ENCODE data around the gene KCNJ14. TPM values are rescaled to one million over a fixed set of nuclear protein-coding genes. Genes with fewer than 3 reads are reported as not detected.
A peak's percentile ranks its signal among the peaks of the same experiment; 100 is the strongest.

The KCNJ14 gene
- total and polyA plus RNA-seq, 2 of the 4 experiments (the other 2 are of a cell fraction), result 0.18 to 0.39 TPM

GRCh38 chr19:48513289-48514122, 58.1 kb downstream of the KCNJ14 start:
- ChIA-PET CTCF (interaction anchor here (0.5 kb wide), 1 partner anchor 158 kb away, joined by 3 read pairs; no protein-coding TSS in a partner anchor), POLR2A (ENCODE audit: unreplicated experiment) (interaction anchor here (0.8 kb wide), 1 partner anchor 154 kb away, joined by 3 read pairs; no protein-coding TSS in a partner anchor)
- H2AFZ ChIP-seq (replicated peaks; ENCODE audit: low read length, poor library complexity), result peak overlapping the region; percentile 96
- H4K91ac ChIP-seq (ENCODE audit: insufficient read depth, low read depth, low read length), result no peak overlapping the region; the same call in 1 of the 2 replicates
- no peaks in the 10 kb centered on the region for H3K36me3 ChIP-seq (ENCODE audit: control insufficient read depth, insufficient read depth, low read length)
- no peak overlapping the region for H2BK5ac ChIP-seq (ENCODE audit: low read depth, low read length, poor library complexity, severe bottlenecking)
- H4K8ac ChIP-seq (ENCODE audit: low read depth in 2 of 2, low read length in 2 of 2), result peak overlapping the region; percentile 60 to 92; a peak in 3 of 4 replicates
- intact Hi-C loops (cut with micrococcal nuclease), result loop anchor here (5.0 kb wide), 1 partner anchor 39 kb away; the partner anchor contains the start of gene SULT2B1
- peak overlapping the region; percentile 54; the same call in 1 of the 2 replicates for H4K5ac ChIP-seq (ENCODE audit: low read depth, low read length)
- H3K27ac ChIP-seq (ENCODE audit: insufficient read depth, low read length), result peak overlapping the region; percentile 13; the same call in 1 of the 2 replicates
- in situ Hi-C loops (cut with MboI; ENCODE audit: low sequenced_read_pairs), result no loop called here
- H3K4me2 ChIP-seq (ENCODE audit: low read depth, low read length), result peak overlapping the region; percentile 83
- no peak overlapping the region for H3K23ac ChIP-seq (ENCODE audit: low read depth, low read length)
- no peak overlapping the region for H3K56ac ChIP-seq (ENCODE audit: extremely low read depth, insufficient read depth, low read length)
- dilution Hi-C loops (cut with HindIII; ENCODE audit: low sequenced_read_pairs, unreplicated experiment), result no loop called here
- no peak overlapping the region; the same call in 1 of the 2 replicates for H3K14ac ChIP-seq (replicated peaks; ENCODE audit: low read depth, low read length)
- H3K9ac ChIP-seq (ENCODE audit: low read depth, low read length), result peak overlapping the region; percentile 41
- 1% methylated on average over 12 of the region's 54 CpGs; no CpG with 5 or more reads in 1 of the 2 experiments for WGBS, 2 experiments (ENCODE audit: extremely low coverage in 2 of 2, insufficient read length in 1 of 2)
- no TSS peak for BruUV-seq (replicated peaks)
- H2BK15ac ChIP-seq (ENCODE audit: low read depth, low read length), result no peak overlapping the region
- H2AK9ac ChIP-seq (replicated peaks; ENCODE audit: low read depth, low read length, poor library complexity), result peak overlapping the region; percentile 69
- H3K9me1 ChIP-seq (ENCODE audit: insufficient read depth, low read length), result no peaks in the 10 kb centered on the region
- H3K4ac ChIP-seq (ENCODE audit: low read depth, low read length), result no peak overlapping the region
- no peak overlapping the region for H2BK120ac ChIP-seq (ENCODE audit: low read depth, low read length)
- H3K79me1 ChIP-seq (ENCODE audit: low read depth in 1 of 2, low read length in 2 of 2), result no peaks in the 10 kb centered on the region
- H3K4me1 ChIP-seq (ENCODE audit: control insufficient read depth, insufficient read depth, low read length), result no peaks in the 10 kb centered on the region
- H3K27me3 ChIP-seq (ENCODE audit: control insufficient read depth, insufficient read depth, low read length), result peaks cover 17% of the 10 kb centered on the region
- DNase-seq, result peak; percentile 64
- no peak overlapping the region for H2BK20ac ChIP-seq (ENCODE audit: low read depth, low read length)
- no peak overlapping the region; the same call in 1 of the 2 replicates for H3K18ac ChIP-seq (ENCODE audit: low read depth, low read length)
- H3K4me3 ChIP-seq (ENCODE audit: insufficient read depth, low read depth, low read length), result peak overlapping the region; percentile 57
- peak; percentile 87 for ATAC-seq (ENCODE audit: low read depth)
- no peak overlapping the region for H2AK5ac ChIP-seq (ENCODE audit: low read depth, low read length)
- H4K20me1 ChIP-seq (ENCODE audit: insufficient read depth, low read length), result no peaks in the 10 kb centered on the region
- H3K9me3 ChIP-seq (ENCODE audit: control insufficient read depth, insufficient read depth, low read length), result no peaks in the 10 kb centered on the region
- TF ChIP-seq, protein P1, sequence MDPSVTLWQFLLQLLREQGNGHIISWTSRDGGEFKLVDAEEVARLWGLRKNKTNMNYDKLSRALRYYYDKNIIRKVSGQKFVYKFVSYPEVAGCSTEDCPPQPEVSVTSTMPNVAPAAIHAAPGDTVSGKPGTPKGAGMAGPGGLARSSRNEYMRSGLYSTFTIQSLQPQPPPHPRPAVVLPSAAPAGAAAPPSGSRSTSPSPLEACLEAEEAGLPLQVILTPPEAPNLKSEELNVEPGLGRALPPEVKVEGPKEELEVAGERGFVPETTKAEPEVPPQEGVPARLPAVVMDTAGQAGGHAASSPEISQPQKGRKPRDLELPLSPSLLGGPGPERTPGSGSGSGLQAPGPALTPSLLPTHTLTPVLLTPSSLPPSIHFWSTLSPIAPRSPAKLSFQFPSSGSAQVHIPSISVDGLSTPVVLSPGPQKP (IDR thresholded peaks at IDR 0.05; ENCODE audit: borderline replicate concordance, low read depth, low read length), result no peak
- TF ChIP-seq BHLHE40 (IDR thresholded peaks at IDR 0.05; ENCODE audit: low read depth, low read length) (no peak), MAZ (IDR thresholded peaks at IDR 0.05; ENCODE audit: borderline replicate concordance, low read depth, low read length) (no peak), RAD21 (IDR thresholded peaks at IDR 0.05; ENCODE audit: low read length) (no peak), POLR2A (IDR thresholded peaks at IDR 0.05; ENCODE audit: low read depth, low read length) (no peak), CEBPB (IDR thresholded peaks at IDR 0.05; ENCODE audit: low read depth, low read length) (no peak), RFX5 (IDR thresholded peaks at IDR 0.05; ENCODE audit: low read depth, low read length) (no peak), CHD1 (IDR thresholded peaks at IDR 0.05; ENCODE audit: low read depth, low read length) (no peak), RCOR1 (IDR thresholded peaks at IDR 0.05; ENCODE audit: insufficient replicate concordance, low read length) (no peak), FOS (IDR thresholded peaks at IDR 0.05; ENCODE audit: low read depth, low read length) (no peak), MXI1 (IDR thresholded peaks at IDR 0.05; ENCODE audit: borderline replicate concordance, low read depth, low read length) (no peak), NFE2L2 (IDR thresholded peaks at IDR 0.05; ENCODE audit: low read depth, low read length) (no peak)
- TF ChIP-seq, protein P2, sequence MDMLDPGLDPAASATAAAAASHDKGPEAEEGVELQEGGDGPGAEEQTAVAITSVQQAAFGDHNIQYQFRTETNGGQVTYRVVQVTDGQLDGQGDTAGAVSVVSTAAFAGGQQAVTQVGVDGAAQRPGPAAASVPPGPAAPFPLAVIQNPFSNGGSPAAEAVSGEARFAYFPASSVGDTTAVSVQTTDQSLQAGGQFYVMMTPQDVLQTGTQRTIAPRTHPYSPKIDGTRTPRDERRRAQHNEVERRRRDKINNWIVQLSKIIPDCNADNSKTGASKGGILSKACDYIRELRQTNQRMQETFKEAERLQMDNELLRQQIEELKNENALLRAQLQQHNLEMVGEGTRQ (IDR thresholded peaks at IDR 0.05; ENCODE audit: low read depth, low read length), result no peak
- TF ChIP-seq, protein P3, sequence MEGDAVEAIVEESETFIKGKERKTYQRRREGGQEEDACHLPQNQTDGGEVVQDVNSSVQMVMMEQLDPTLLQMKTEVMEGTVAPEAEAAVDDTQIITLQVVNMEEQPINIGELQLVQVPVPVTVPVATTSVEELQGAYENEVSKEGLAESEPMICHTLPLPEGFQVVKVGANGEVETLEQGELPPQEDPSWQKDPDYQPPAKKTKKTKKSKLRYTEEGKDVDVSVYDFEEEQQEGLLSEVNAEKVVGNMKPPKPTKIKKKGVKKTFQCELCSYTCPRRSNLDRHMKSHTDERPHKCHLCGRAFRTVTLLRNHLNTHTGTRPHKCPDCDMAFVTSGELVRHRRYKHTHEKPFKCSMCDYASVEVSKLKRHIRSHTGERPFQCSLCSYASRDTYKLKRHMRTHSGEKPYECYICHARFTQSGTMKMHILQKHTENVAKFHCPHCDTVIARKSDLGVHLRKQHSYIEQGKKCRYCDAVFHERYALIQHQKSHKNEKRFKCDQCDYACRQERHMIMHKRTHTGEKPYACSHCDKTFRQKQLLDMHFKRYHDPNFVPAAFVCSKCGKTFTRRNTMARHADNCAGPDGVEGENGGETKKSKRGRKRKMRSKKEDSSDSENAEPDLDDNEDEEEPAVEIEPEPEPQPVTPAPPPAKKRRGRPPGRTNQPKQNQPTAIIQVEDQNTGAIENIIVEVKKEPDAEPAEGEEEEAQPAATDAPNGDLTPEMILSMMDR (conservative IDR thresholded peaks at IDR 0.05; ENCODE audit: low read depth, low read length), result no peak

Data from IMR-90 (cell line).